ENCODE measurements around the gene MAGOH. TPM values are rescaled to one million over a fixed set of nuclear protein-coding genes. Genes with fewer than 3 reads are reported as not detected.

MAGOH gene
- total RNA-seq, 2 donors from 2014 or later: 21.9 to 22.1 TPM

DNA sequence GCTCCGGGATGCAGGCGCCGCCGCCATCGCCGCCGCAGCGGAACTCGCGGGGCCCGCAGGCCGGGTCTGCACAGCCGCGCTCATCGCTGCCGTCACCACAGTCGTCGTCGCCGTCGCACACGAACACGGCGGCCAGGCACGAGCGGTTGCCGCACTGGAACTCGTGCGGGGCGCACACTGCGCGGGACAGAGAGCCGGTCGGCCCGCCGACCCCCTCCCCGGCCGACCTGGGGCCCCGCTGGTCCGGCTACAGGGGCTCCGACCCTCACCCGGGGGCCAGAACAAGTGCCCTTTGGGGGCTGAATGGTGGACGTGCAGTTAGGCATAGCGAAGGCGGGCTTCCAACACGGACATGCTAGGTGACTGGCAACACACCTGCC is 38.6 kb upstream of the MAGOH start:
- no peaks in the 10 kb centered on the region for H3K36me3 ChIP-seq
- H3K27ac ChIP-seq: no peak overlapping the region
- H3K27me3 ChIP-seq: no peaks in the 10 kb centered on the region
- H3K4me1 ChIP-seq: no peaks in the 10 kb centered on the region
- no peak for DNase-seq (ENCODE audit: low spot score)
- no peaks in the 10 kb centered on the region for H3K9me3 ChIP-seq
- H3K4me3 ChIP-seq: no peak overlapping the region
- TF ChIP-seq CTCF (IDR thresholded peaks at IDR 0.05): no peak

DNA sequence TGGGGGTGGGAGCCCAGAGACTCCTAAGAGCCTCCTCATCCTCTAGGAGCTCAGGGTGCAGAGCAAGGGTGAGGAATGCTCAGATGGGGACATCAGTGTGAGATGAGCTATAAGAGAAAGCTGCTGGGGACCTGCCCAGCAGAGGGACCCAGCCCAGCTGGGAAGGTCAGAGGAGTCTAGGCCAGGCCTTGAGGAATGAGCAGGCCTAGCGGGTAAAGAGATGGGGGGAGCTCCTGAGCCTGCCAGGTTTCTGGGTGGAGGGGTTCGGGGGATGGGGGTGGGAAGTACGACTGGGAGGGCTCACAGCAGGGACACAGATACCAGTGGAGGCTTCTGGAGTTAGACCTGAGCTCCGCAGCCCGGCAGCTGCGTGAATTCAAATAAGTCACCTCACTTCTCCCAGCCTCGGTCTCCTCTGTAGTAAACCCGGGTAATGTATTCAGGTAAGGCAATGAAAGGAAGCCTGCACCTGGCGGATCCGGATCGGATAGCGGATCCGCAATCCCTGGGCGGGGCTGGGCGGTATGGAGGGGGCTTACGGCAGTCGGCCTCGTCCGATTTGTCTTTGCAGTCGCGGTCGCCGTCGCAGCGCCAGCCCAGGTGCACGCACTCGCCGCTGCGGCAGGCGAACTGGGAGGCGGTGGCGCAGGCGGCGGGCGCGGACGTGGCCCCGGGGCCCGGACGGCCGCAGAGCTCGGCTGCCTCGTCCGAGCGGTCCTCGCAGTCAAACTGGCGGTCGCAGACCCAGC is 38.0 kb upstream of the MAGOH start:
- TF ChIP-seq CTCF (IDR thresholded peaks at IDR 0.05): no peak
- DNase-seq (ENCODE audit: low spot score): no peak

DNA sequence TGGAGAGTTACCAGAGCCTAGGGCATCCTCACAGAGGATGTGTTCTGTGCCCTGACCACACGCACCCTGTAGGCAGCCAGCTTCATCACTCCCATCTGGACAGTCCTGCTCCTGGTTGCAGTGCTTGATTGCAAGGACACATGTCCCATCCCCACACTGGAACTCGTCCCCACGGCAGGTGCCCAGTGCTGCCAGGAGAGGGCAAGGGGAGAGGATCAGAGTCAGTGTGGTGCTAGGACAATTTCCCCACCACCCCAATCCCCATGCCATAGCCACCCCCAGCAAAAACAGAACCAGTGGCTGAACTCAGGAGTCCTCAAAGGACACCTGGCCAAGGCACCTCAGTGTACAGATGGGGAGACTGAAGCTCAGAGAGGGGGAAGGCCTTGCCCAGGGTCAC is 37.2 kb upstream of the MAGOH start:
- Histone ChIP-seq H3K4me3 (no peak overlapping the region), H3K9me3 (no peaks in the 10 kb centered on the region), H3K27me3 (no peaks in the 10 kb centered on the region), H3K36me3 (no peaks in the 10 kb centered on the region), H3K4me1 (no peaks in the 10 kb centered on the region), H3K27ac (no peak overlapping the region)
- no peak for DNase-seq (ENCODE audit: low spot score)
- TF ChIP-seq CTCF (IDR thresholded peaks at IDR 0.05): no peak

More for the DNA sequence above, 38.0 kb upstream of the MAGOH start:
- Histone ChIP-seq H3K36me3 (no peaks in the 10 kb centered on the region), H3K4me3 (no peak overlapping the region), H3K27ac (no peak overlapping the region), H3K27me3 (no peaks in the 10 kb centered on the region), H3K4me1 (no peaks in the 10 kb centered on the region), H3K9me3 (no peaks in the 10 kb centered on the region)

DNA sequence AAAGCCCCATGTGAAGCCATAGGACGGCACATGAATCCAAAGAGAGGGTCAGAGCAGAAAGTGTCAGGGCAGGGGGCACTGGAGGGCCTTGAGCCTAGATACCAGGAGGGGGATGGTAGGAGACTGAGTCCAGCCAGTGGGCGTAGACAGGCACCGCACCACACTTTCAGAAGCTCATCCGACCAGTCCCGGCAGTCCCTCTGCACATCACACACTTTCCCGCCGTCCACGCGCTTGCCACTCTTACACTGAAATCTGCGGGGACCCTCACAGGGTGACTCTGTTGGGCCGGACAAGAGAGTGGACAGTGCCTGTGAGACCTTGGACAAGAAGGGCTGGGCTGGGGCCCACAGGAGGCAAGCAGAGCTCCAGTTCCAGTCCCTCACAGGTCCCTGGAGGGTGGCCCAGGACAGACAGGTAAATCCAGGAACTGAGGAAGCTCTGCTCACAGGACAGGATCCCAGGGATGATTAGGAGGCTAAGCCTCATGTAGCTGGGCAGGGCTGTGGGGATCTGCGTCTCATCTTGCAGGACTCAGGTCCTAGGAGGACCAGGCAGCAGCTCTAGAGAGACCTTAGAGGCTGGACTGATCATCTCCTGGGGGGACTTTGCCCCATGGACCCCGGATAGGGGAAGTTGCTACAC is 36.3 kb upstream of the MAGOH start:
- no peak overlapping the region for H3K27ac ChIP-seq
- H3K9me3 ChIP-seq: no peaks in the 10 kb centered on the region
- no peak overlapping the region for H3K4me3 ChIP-seq
- no peaks in the 10 kb centered on the region for H3K36me3 ChIP-seq
- H3K4me1 ChIP-seq: no peaks in the 10 kb centered on the region
- no peak for DNase-seq (ENCODE audit: low spot score)
- no peak for TF ChIP-seq CTCF (IDR thresholded peaks at IDR 0.05)
- no peaks in the 10 kb centered on the region for H3K27me3 ChIP-seq

GRCh38 chr1:53274026-53274425 is 35.7 kb upstream of the MAGOH start:
- no peak for TF ChIP-seq CTCF (IDR thresholded peaks at IDR 0.05)
- no peaks in the 10 kb centered on the region for H3K27me3 ChIP-seq
- H3K9me3 ChIP-seq: no peaks in the 10 kb centered on the region
- H3K27ac ChIP-seq: no peak overlapping the region
- no peaks in the 10 kb centered on the region for H3K36me3 ChIP-seq
- no peak for DNase-seq (ENCODE audit: low spot score)
- no peak overlapping the region for H3K4me3 ChIP-seq
- H3K4me1 ChIP-seq: no peaks in the 10 kb centered on the region

Data from right atrium auricular region (tissue), 2 donors.